Mucosa of stomach (tissue), 1 donor: ENCODE measurements around the gene SH2D4B.

Experiments used
- H3K27me3 ChIP-seq: one replicate; pipeline ENCODE4 v1.7.0; 2013; ENCODE audit warnings: mild to moderate bottlenecking, low read length; ENCODE audit not compliant: control insufficient read depth, insufficient read depth
- H3K36me3 ChIP-seq: one replicate; pipeline ENCODE4 v1.7.0; 2013; ENCODE audit warnings: low read length; ENCODE audit not compliant: control insufficient read depth, insufficient read depth
- H3K4me1 ChIP-seq: one replicate; pipeline ENCODE4 v1.7.0; 2013; ENCODE audit warnings: mild to moderate bottlenecking, low read length; ENCODE audit not compliant: control insufficient read depth, insufficient read depth
- H3K4me3 ChIP-seq: one replicate; pipeline ENCODE4 v1.7.0; 2013; ENCODE audit warnings: low read length
- H3K9ac ChIP-seq: one replicate; pipeline ENCODE4 v1.7.0; 2013; ENCODE audit warnings: mild to moderate bottlenecking, low read length, moderate library complexity
- H3K9me3 ChIP-seq: one replicate; pipeline ENCODE4 v1.7.0; 2013; ENCODE audit warnings: mild to moderate bottlenecking, low read length, moderate library complexity; ENCODE audit not compliant: control insufficient read depth
- donor health status: Pancreatic carcinoma.

Gene SH2D4B

GRCh38 chr10:80672613-80673012 is 134.9 kb downstream of the SH2D4B start:
- Histone ChIP-seq H3K36me3 (no peaks in the 10 kb centered on the region), H3K9me3 (no peaks in the 10 kb centered on the region), H3K27me3 (no peaks in the 10 kb centered on the region), H3K9ac (no peak overlapping the region), H3K4me1 (no peaks in the 10 kb centered on the region), H3K4me3 (no peak overlapping the region)

DNA sequence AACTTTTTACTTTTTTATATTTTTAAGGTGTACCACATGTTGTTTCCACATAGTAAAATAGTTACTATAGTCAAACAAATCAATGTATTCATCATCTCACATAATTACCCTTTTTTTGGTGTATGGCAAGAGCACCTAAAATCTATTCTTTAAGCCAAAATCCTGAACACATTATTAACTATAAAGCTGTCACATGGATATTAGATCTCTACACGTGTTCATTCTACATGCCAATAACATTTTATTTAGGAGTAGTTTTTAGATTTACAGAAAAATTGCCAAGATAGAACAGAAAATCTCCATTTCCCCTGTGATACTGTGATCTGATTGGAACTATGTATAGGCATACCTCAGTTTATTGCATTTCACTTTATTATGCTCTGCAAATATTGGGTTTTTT is 137.1 kb downstream of the SH2D4B start:
- Histone ChIP-seq H3K36me3 (no peaks in the 10 kb centered on the region), H3K9ac (no peak overlapping the region), H3K4me1 (no peaks in the 10 kb centered on the region), H3K4me3 (no peak overlapping the region), H3K27me3 (no peaks in the 10 kb centered on the region), H3K9me3 (no peaks in the 10 kb centered on the region)

DNA sequence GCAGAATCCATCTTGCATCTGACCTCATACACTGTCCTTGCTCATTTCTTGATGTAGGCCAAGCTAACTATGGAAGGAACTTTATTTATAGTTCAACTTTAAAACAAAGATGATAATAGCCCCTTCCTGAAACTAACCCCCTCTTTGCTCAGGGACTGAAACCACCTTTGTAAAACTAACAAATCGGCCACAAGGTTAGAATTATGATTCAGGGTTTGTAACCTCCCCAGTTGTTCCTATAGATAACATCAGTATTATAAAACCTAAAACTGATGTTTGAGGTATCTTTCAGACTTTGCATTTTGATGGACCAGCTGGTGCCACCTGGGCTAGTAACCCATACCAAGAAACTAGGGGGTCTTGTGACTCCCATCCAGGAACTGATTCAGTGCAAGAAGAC is 143.4 kb downstream of the SH2D4B start:
- no peaks in the 10 kb centered on the region for H3K27me3 ChIP-seq
- H3K9ac ChIP-seq: no peak overlapping the region
- H3K36me3 ChIP-seq: no peaks in the 10 kb centered on the region
- H3K4me3 ChIP-seq: no peak overlapping the region
- H3K4me1 ChIP-seq: no peaks in the 10 kb centered on the region
- no peaks in the 10 kb centered on the region for H3K9me3 ChIP-seq

GRCh38 chr10:80684259-80684658 is 146.6 kb downstream of the SH2D4B start:
- Histone ChIP-seq H3K9ac (no peak overlapping the region), H3K27me3 (no peaks in the 10 kb centered on the region), H3K4me1 (no peaks in the 10 kb centered on the region), H3K4me3 (no peak overlapping the region), H3K36me3 (no peaks in the 10 kb centered on the region), H3K9me3 (no peaks in the 10 kb centered on the region)

GRCh38 chr10:80685355-80685754 is 147.7 kb downstream of the SH2D4B start:
- Histone ChIP-seq H3K4me1 (no peaks in the 10 kb centered on the region), H3K36me3 (no peaks in the 10 kb centered on the region), H3K9me3 (no peaks in the 10 kb centered on the region), H3K4me3 (no peak overlapping the region), H3K9ac (no peak overlapping the region), H3K27me3 (no peaks in the 10 kb centered on the region)

DNA sequence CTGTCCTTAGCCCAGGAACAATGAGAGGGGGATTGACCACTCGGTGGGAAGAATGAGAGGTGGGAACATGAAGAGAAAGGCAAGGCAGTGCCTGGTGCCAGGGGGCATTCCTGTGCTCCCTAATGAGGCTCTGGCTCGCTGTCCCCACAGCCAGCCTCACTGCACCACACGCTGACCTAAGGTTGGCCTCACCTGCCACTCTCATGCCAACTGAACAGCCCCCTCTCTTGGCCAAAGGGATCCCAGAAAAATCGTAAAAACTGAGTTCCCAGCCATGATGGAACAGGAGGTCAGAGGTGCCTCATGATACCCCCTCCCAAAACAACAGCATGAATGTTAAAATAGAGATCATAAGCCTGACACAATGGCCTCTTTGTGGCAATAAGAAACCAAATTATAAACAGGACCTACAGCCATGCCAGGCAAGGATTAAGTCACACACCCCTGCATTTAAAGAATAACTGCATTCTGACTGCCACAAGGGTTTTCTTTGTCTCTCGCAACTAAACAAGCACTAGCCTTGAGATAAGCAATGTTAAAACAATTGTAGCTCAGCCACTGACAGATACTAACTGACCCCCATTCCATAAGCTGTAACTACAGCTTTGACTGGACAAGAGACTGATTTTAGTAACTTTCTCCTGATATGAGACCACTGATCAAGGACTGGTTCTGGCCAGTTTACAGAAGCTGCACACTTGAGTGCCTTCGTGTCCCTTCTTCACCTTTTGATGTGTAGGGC is 149.2 kb downstream of the SH2D4B start:
- Histone ChIP-seq H3K4me1 (no peaks in the 10 kb centered on the region), H3K36me3 (no peaks in the 10 kb centered on the region), H3K9ac (no peak overlapping the region), H3K27me3 (peaks cover 5% of the 10 kb centered on the region), H3K4me3 (no peak overlapping the region), H3K9me3 (no peaks in the 10 kb centered on the region)

GRCh38 chr10:80687476-80687789 is 149.7 kb downstream of the SH2D4B start:
- Histone ChIP-seq H3K4me1 (no peaks in the 10 kb centered on the region), H3K4me3 (no peak overlapping the region), H3K9ac (no peak overlapping the region), H3K9me3 (no peaks in the 10 kb centered on the region), H3K36me3 (no peaks in the 10 kb centered on the region), H3K27me3 (peaks cover 5% of the 10 kb centered on the region)

DNA sequence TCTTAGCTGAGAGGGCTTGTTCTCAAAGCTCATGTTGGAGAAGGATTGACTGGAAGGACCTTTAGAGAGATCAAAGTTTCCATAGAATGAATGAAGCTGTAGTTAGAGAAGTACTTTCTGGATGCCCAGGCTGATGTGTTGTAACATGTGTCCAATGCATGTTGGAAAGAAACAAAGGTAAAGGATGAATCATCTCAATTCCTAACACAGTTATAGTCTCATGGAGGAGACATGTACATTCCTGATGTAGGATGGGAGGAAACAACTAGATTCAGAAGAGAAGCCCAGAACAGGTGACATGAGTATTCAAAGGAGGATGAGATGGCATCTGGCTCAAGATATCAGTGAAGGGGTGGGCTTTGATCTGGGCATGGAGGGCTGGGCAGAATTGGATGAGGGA is 152.7 kb downstream of the SH2D4B start:
- no peaks in the 10 kb centered on the region for H3K9me3 ChIP-seq
- no peaks in the 10 kb centered on the region for H3K4me1 ChIP-seq
- H3K36me3 ChIP-seq: no peaks in the 10 kb centered on the region
- H3K4me3 ChIP-seq: no peak overlapping the region
- H3K27me3 ChIP-seq: peaks cover 5% of the 10 kb centered on the region
- H3K9ac ChIP-seq: no peak overlapping the region

DNA sequence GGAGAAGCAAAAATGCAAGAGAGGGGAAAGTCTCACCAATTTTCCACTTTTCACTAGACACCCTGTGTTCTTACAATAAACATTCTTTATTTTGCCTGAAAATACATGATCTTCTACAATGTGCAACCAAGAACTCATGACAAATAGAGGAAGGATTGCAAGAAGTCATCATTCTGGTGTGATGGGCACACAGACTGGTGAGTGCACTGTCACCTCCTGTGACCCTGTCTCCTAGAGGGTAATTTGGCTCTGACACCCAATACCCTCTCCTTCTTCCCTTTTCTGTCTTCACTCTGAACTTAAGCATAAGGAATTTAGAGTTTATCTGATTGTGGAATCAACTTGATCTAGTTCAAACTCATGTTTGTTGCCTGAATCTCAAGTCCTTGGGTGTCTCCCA is 153.7 kb downstream of the SH2D4B start:
- peaks cover 5% of the 10 kb centered on the region for H3K27me3 ChIP-seq
- no peak overlapping the region for H3K4me3 ChIP-seq
- no peak overlapping the region for H3K9ac ChIP-seq
- no peaks in the 10 kb centered on the region for H3K9me3 ChIP-seq
- H3K4me1 ChIP-seq: no peaks in the 10 kb centered on the region
- H3K36me3 ChIP-seq: no peaks in the 10 kb centered on the region

DNA sequence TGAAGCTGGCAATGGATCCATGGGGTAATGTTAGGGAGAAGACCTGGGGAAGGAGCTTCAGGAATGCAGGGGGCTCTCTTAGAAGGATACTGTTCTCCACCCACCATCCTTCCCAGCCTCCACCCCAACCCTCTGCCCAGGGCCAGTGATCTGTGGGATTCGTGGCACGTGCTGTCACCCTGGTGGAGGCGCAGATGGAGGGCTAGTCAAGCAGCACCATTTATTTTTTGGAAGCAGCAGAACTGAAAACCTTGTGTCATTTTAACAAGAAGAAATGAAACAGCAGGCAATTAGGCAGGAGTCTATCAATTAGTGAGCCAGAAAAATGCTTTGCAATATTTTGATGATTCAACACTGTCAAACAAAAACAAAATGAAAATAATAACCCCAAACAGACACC is 155.9 kb downstream of the SH2D4B start:
- no peak overlapping the region for H3K9ac ChIP-seq
- peaks cover 5% of the 10 kb centered on the region for H3K27me3 ChIP-seq
- no peaks in the 10 kb centered on the region for H3K9me3 ChIP-seq
- H3K36me3 ChIP-seq: no peaks in the 10 kb centered on the region
- no peaks in the 10 kb centered on the region for H3K4me1 ChIP-seq
- no peak overlapping the region for H3K4me3 ChIP-seq

- Histone ChIP-seq H3K9ac (no peak overlapping the region), H3K36me3 (no peaks in the 10 kb centered on the region), H3K4me1 (no peaks in the 10 kb centered on the region), H3K27me3 (peaks cover 5% of the 10 kb centered on the region), H3K4me3 (no peak overlapping the region), H3K9me3 (no peaks in the 10 kb centered on the region)
Measured at GRCh38 chr10:80694930-80695329, 157.2 kb downstream of the SH2D4B start.
